Cardiac muscle cell (in vitro differentiated cells and primary cell): ENCODE data around the gene REST. TPM values are rescaled to one million over a fixed set of nuclear protein-coding genes. Genes with fewer than 3 reads are reported as not detected.
A peak's percentile ranks its signal among the peaks of the same experiment; 100 is the strongest.

Source experiments
- DNase-seq, 2 donors: peaks; one replicate each; pipeline versions ENCODE4 v3.0.0 to v3.0.0-alpha.2; 2010 to 2017; ENCODE audit warnings: low read depth in 1 of 2, low spot score in 1 of 2
- H3K27ac ChIP-seq: fragments of 200-600 bp; sonication (generic); 2 replicates; pipeline ENCODE4 v1.5.1; 2016
- H3K27me3 ChIP-seq: fragments of 200-600 bp; sonication (generic); 2 replicates; pipeline ENCODE4 v1.6.0; 2016; ENCODE audit warnings: control low read depth
- H3K36me3 ChIP-seq: fragments of 200-600 bp; sonication (generic); 2 replicates; pipeline ENCODE4 v1.5.1; 2016; ENCODE audit warnings: control low read depth
- H3K4me1 ChIP-seq: fragments of 200-600 bp; sonication (generic); 2 replicates; pipeline ENCODE4 v1.8.1; 2017; ENCODE audit warnings: low read depth, mild to moderate bottlenecking, mixed run types
- H3K4me3 ChIP-seq: fragments of 200-600 bp; sonication (generic); 2 replicates; pipeline ENCODE4 v1.5.1; 2016; ENCODE audit warnings: mild to moderate bottlenecking
- H3K9me3 ChIP-seq: fragments of 200-600 bp; sonication (generic); 2 replicates; pipeline ENCODE4 v1.5.1; 2017; ENCODE audit warnings: low read depth, mild to moderate bottlenecking, control low read depth
- CTCF ChIP-seq: IDR thresholded peaks from 2 replicates; pipeline ENCODE4 v1.5.1; 2012; ENCODE audit warnings: low read depth, mild to moderate bottlenecking, low read length
- polyA plus RNA-seq: library from polyadenylated mRNA; unstranded; fragments of >200 nt; fragmentation: Nextera tagmentation; extraction: Ambion mirVana; gene quantifications from 2 replicates; pipeline ENCODE4 v1.2.1, GENCODE V29; 2016
- total RNA-seq: library from RNA; depleted of rRNA; stranded (reverse); fragments of >200 nt; gene quantifications from 2 replicates; pipeline ENCODE4 v1.2.3, GENCODE V29; 2016

REST gene
- total and polyA plus RNA-seq, 2 experiments from 2014 or later, result 66.1 to 89.0 TPM

DNA sequence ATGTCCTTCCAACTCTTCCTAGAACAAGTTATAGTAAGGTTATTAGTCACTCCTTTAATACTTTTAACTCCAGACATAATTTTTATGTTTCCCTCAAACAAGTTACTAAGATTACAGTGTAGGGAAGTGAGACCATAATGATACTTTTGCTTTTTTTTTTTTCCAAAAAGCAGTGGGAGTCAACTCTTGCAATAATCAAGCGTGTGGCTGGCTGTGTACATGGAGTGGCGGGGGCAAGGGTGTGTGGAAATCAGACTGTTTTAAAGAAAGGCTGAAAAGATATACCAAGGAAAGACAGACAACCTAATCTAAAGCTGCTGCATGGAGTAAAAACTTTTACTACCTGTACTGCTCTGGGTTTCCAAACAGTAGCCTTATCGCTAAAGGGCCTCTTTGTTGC is 65.6 kb downstream of the REST start:
- Histone ChIP-seq H3K27ac (no peak overlapping the region), H3K4me3 (no peak overlapping the region), H3K9me3 (no peaks in the 10 kb centered on the region), H3K27me3 (no peaks in the 10 kb centered on the region), H3K36me3 (peaks cover 21% of the 10 kb centered on the region), H3K4me1 (peaks cover 8% of the 10 kb centered on the region)
- no peak for DNase-seq
- TF ChIP-seq CTCF, result no peak

DNA sequence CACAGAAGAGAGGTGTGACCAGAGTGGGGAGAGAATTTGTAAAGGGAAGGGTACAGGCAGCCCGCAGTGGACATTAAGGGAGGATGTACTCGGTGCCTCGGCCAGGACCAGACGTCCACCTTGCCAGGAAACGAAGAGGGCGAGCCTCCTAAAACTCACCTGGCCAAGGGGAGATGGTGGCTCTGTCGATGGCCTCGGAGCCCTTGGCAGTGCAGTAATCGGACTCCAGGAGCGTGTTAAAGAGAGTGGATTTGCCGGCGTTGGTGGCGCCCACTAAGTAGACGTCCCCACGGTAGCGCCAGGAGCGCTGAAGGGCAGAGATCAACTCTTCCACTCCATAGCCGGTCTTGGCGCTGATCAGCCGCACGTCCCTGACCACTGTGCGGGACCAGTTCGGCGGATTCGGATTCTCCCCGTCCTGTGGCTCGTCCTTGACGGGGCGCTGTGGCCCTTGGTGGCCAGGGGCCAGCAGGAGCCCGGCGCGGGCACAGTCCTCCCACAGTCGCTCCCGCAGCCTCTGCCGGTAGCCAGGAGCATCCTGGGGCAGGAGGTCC is 68.7 kb downstream of the REST start:
- Histone ChIP-seq H3K27me3 (no peaks in the 10 kb centered on the region), H3K4me1 (peaks cover 12% of the 10 kb centered on the region), H3K36me3 (peaks cover 21% of the 10 kb centered on the region), H3K4me3 (peak overlapping the region; percentile 98), H3K9me3 (no peaks in the 10 kb centered on the region), H3K27ac (no peak overlapping the region)
- peak; percentile 13 to 24 for DNase-seq
- no peak for TF ChIP-seq CTCF

- peaks cover 20% of the 10 kb centered on the region for H3K36me3 ChIP-seq
- peak overlapping the region; percentile 98 for H3K4me3 ChIP-seq
- TF ChIP-seq CTCF, result no peak
- peak overlapping the region; percentile 95 for H3K27ac ChIP-seq
- peak in 1 of 2 donors; percentile 54 for DNase-seq
- no peaks in the 10 kb centered on the region for H3K27me3 ChIP-seq
- H3K4me1 ChIP-seq, result peaks cover 17% of the 10 kb centered on the region
- H3K9me3 ChIP-seq, result no peaks in the 10 kb centered on the region
Measured at GRCh38 chr4:56976837-56977320, 69.2 kb downstream of the REST start.

DNA sequence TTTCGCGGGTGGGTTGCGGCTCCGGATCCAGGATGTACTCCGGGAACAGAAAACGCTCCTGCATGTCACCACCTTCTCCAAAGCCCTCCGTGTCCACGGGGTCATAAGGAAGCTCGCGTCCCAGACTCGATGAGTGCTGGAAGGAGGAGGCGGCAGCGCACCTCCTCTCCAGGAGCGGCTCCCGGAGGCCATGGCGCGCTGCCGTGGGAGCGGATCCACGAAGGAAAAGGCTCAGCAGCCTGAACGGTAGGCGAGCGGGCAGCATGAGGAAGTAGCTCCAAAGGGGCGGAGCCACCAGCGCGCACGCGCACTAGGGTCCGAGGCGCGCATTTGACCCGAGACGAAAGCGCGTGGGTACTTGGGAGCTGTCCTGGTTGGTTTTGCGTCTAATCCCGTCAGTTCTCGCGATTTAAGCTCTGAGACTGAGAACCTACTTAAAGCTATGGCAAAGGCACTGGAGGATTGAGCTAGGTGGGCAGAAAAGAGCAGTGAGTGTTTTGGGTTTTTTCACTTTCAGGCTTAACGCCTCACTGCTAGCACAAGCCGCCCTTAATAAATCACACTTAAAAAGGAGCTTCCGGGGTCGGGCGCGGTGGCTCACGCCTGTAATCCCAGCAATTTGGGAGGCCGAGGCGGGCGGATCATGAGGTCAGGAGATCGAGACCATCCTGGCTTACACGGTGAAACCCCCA is 69.8 kb downstream of the REST start, which contains the start of gene NOA1:
Gene NOA1 (minus strand): TSS at position 286 of the 692 bp plus-strand sequence. CDS start 21 bp downstream, at position 265.
- no peak for TF ChIP-seq CTCF
- Histone ChIP-seq H3K36me3 (peaks cover 14% of the 10 kb centered on the region), H3K27ac (peak within 1 kb of the TSS; percentile 95), H3K4me1 (peaks cover 18% of the 10 kb centered on the region), H3K27me3 (no peaks in the 10 kb centered on the region), H3K4me3 (peak within 1 kb of the TSS; percentile 98), H3K9me3 (no peaks in the 10 kb centered on the region)
- DNase-seq, result peak; percentile 97 to 99

GRCh38 chr4:56978750-56979303 is 71.1 kb downstream of the REST start, which contains the start of gene POLR2B:
POLR2B (plus strand) TSS chr4:56978896; CDS start chr4:56978986, 90 bp downstream.
- Histone ChIP-seq H3K4me1 (peaks cover 18% of the 10 kb centered on the region), H3K27ac (peak within 1 kb of the TSS; percentile 95), H3K4me3 (peak within 1 kb of the TSS; percentile 98), H3K27me3 (no peaks in the 10 kb centered on the region), H3K9me3 (no peaks in the 10 kb centered on the region), H3K36me3 (peaks cover under 1% of the 10 kb centered on the region)
- DNase-seq, result peak; percentile 96 to 97
- no peak for TF ChIP-seq CTCF
